H1 (cell line): ENCODE results near the gene SLC4A9. TPM values are rescaled to one million over a fixed set of nuclear protein-coding genes. Genes with fewer than 3 reads are reported as not detected.

Experiments used
- CTCF ChIA-PET: fragments of 300-600 bp; sonication (Branson Sonifier 250); formaldehyde crosslinking; loops from one replicate; lab custom pipeline; 2021; ENCODE audit not compliant: partially characterized antibody; lab: Charles Lee
- POLR2A ChIA-PET: fragments of 300-600 bp; sonication (Branson Sonifier 250); formaldehyde crosslinking; loops from one replicate; lab custom pipeline; 2021; ENCODE audit warnings: inconsistent platforms; ENCODE audit not compliant: partially characterized antibody; lab: Charles Lee
- DNase-seq, 2 experiments: peaks; one replicate each; pipeline versions ENCODE4 v3.0.0 to v3.0.0-alpha.2; 2010 to 2022; ENCODE audit warnings: low spot score in 2 of 2, low read depth in 1 of 2, mixed read lengths in 1 of 2
- FAIRE-seq: peaks from 2 replicates; lab custom pipeline; 2011; peaks lifted over from hg19 to GRCh38; lab: Jason Lieb, UNC
- H2AFZ ChIP-seq: 2 replicates; pipeline ENCODE4 v1.8.1; 2012; ENCODE audit warnings: low read length, inconsistent platforms
- H2AK5ac ChIP-seq: 2 replicates; pipeline ENCODE4 v1.6.1; 2013; ENCODE audit warnings: low read depth, low read length
- H2BK120ac ChIP-seq: replicated peaks from 2 replicates; pipeline ENCODE3; 2013; ENCODE audit warnings: low read depth, low read length, inconsistent platforms
- H2BK12ac ChIP-seq: 2 replicates; pipeline ENCODE4 v1.6.1; 2013; ENCODE audit warnings: low read depth, low read length
- H2BK15ac ChIP-seq: 2 replicates; pipeline ENCODE4 v1.6.1; 2013; ENCODE audit warnings: low read length
- H2BK20ac ChIP-seq: 2 replicates; pipeline ENCODE4 v1.6.1; 2013; ENCODE audit warnings: low read length
- H2BK5ac ChIP-seq: 2 replicates; pipeline ENCODE4 v1.6.1; 2013; ENCODE audit warnings: low read depth, low read length
- H3K14ac ChIP-seq: 2 replicates; pipeline ENCODE4 v1.6.1; 2013; ENCODE audit warnings: inconsistent platforms; ENCODE audit not compliant: insufficient read length
- H3K18ac ChIP-seq: 2 replicates; pipeline ENCODE4 v1.6.1; 2013; ENCODE audit warnings: low read length; ENCODE audit errors: extremely low read depth
- H3K23ac ChIP-seq: 2 replicates; pipeline ENCODE4 v1.6.1; 2013; ENCODE audit warnings: inconsistent platforms; ENCODE audit not compliant: insufficient read length
- H3K23me2 ChIP-seq: 2 replicates; pipeline ENCODE4 v1.6.1; 2013; ENCODE audit warnings: low read depth, low read length
- H3K27ac ChIP-seq: 2 replicates; pipeline ENCODE4 v1.6.1; 2011; ENCODE audit warnings: low read depth, low read length, inconsistent platforms
- H3K27me3 ChIP-seq, 4 experiments: replicated peaks in 1 of 4; 1 replicate in 1 of 4; 2 replicates in 3 of 4; pipeline versions ENCODE4 v1.6.1 to v1.8.1; 2011 to 2013; ENCODE audit warnings: low read length in 3 of 4, mild to moderate bottlenecking in 3 of 4, inconsistent platforms in 2 of 4, mixed read lengths in 2 of 4, moderate library complexity in 1 of 4; ENCODE audit not compliant: control insufficient read depth in 3 of 4, insufficient read depth in 3 of 4; ENCODE audit errors: extremely low read depth in 1 of 4
- H3K36me3 ChIP-seq, 4 experiments: 2 replicates each; pipeline versions ENCODE4 v1.6.1 to v1.8.1; 2011 to 2013; ENCODE audit warnings: mild to moderate bottlenecking in 4 of 4, low read length in 3 of 4, moderate library complexity in 2 of 4, control low read depth in 1 of 4, inconsistent platforms in 1 of 4; ENCODE audit not compliant: insufficient read depth in 4 of 4, control insufficient read depth in 2 of 4
- H3K4ac ChIP-seq: replicated peaks from 2 replicates; pipeline ENCODE3; 2013; ENCODE audit warnings: low read length, low read depth, mixed read lengths, inconsistent platforms; ENCODE audit not compliant: insufficient read length
- H3K4me1 ChIP-seq, 4 experiments: replicated peaks in 1 of 4; 1 replicate in 1 of 4; 2 replicates in 3 of 4; pipeline versions ENCODE4 v1.6.1 to v1.8.1; 2011 to 2013; ENCODE audit warnings: low read length in 3 of 4, inconsistent platforms in 2 of 4, mixed read lengths in 1 of 4; ENCODE audit not compliant: insufficient read depth in 4 of 4, control insufficient read depth in 3 of 4
- H3K4me2 ChIP-seq, 2 experiments: 2 replicates each; pipeline versions ENCODE4 v1.6.1 to v1.8.1; 2011 to 2013; ENCODE audit warnings: low read depth in 2 of 2, low read length in 2 of 2, control low read depth in 1 of 2, inconsistent platforms in 1 of 2, mild to moderate bottlenecking in 1 of 2; ENCODE audit not compliant: insufficient read depth in 1 of 2
- H3K4me3 ChIP-seq, 4 experiments: fragments of 200-600, 300-600 bp in 1 of 4; sonication (generic), shearing (Covaris generic), sonication (Bioruptor Twin) in 1 of 4; 2 replicates each; pipeline versions ENCODE4 v1.5.1 to v1.8.1; 2011 to 2016; ENCODE audit warnings: low read length in 4 of 4, low read depth in 3 of 4, control low read depth in 2 of 4, inconsistent platforms in 2 of 4, mild to moderate bottlenecking in 2 of 4, mixed read lengths in 1 of 4, moderate library complexity in 1 of 4; ENCODE audit not compliant: insufficient read depth in 2 of 4; ENCODE audit errors: extremely low read depth in 1 of 4
- H3K56ac ChIP-seq: replicated peaks from 2 replicates; pipeline ENCODE3; 2013; ENCODE audit warnings: low read depth, mild to moderate bottlenecking, mixed read lengths, low read length, inconsistent platforms; ENCODE audit not compliant: insufficient read length
- H3K79me1 ChIP-seq: 2 replicates; pipeline ENCODE4 v1.6.1; 2013; ENCODE audit warnings: low read depth, low read length, control low read depth
- H3K79me2 ChIP-seq, 2 experiments: 2 replicates each; pipeline versions ENCODE4 v1.6.1 to v1.8.1; 2012 to 2013; ENCODE audit warnings: low read length in 2 of 2, mild to moderate bottlenecking in 2 of 2, inconsistent platforms in 1 of 2; ENCODE audit not compliant: insufficient read depth in 2 of 2, control insufficient read depth in 1 of 2
- H3K9ac ChIP-seq, 4 experiments: replicated peaks in 1 of 4; 1 replicate in 1 of 4; 2 replicates in 3 of 4; pipeline versions ENCODE4 v1.6.1 to v1.8.1; 2011 to 2013; ENCODE audit warnings: low read depth in 3 of 4, low read length in 3 of 4, control low read depth in 2 of 4, mild to moderate bottlenecking in 2 of 4, moderate library complexity in 2 of 4, inconsistent platforms in 1 of 4; ENCODE audit errors: extremely low read depth in 1 of 4
- H3K9me3 ChIP-seq, 2 experiments: 2 replicates each; pipeline versions ENCODE4 v1.6.1 to v1.8.1; 2012 to 2013; ENCODE audit warnings: mild to moderate bottlenecking in 2 of 2, moderate library complexity in 2 of 2, control low read depth in 1 of 2, inconsistent platforms in 1 of 2, low read depth in 1 of 2, low read length in 1 of 2, mixed read lengths in 1 of 2; ENCODE audit not compliant: insufficient read depth in 2 of 2
- H4K20me1 ChIP-seq, 2 experiments: replicated peaks in 1 of 2; 2 replicates each; pipeline versions ENCODE3 to v1.8.1; 2011 to 2013; ENCODE audit warnings: inconsistent platforms in 2 of 2, low read length in 2 of 2, mild to moderate bottlenecking in 1 of 2; ENCODE audit not compliant: insufficient read depth in 2 of 2, control insufficient read depth in 1 of 2
- H4K5ac ChIP-seq: 2 replicates; pipeline ENCODE4 v1.6.1; 2013; ENCODE audit warnings: low read length, low read depth, mixed read lengths, inconsistent platforms; ENCODE audit not compliant: insufficient read length
- H4K8ac ChIP-seq: 2 replicates; pipeline ENCODE4 v1.8.0; 2013; ENCODE audit warnings: mild to moderate bottlenecking, moderate library complexity, low read length, inconsistent platforms; ENCODE audit not compliant: insufficient read depth; ENCODE audit errors: extremely low read depth
- H4K91ac ChIP-seq: replicated peaks from 2 replicates; pipeline ENCODE3; 2013; ENCODE audit warnings: low read length, mixed read lengths, inconsistent platforms; ENCODE audit not compliant: insufficient read length
- ATF3 ChIP-seq: IDR thresholded peaks from 2 replicates; pipeline ENCODE4 v1.6.1; 2011; ENCODE audit warnings: low read depth, mild to moderate bottlenecking, low read length; ENCODE audit not compliant: insufficient read depth
- BCL11A ChIP-seq, 2 experiments: IDR thresholded peaks; one replicate each; pipeline ENCODE4 v1.6.1; 2011; ENCODE audit warnings: low read depth in 2 of 2, low read length in 2 of 2, mild to moderate bottlenecking in 2 of 2
- BRCA1 ChIP-seq: IDR thresholded peaks from 2 replicates; pipeline ENCODE4 v1.6.1; 2012; ENCODE audit warnings: low read depth, low read length, improper control_type of control experiment
- CHD2 ChIP-seq: IDR thresholded peaks from 2 replicates; pipeline ENCODE4 v1.6.1; 2012; ENCODE audit warnings: low read length, improper control_type of control experiment
- CTCF ChIP-seq, 3 experiments: IDR thresholded peaks; 1 replicate in 2 of 3; 2 replicates in 1 of 3; pipeline versions ENCODE4 v1.5.1 to v1.6.1; 2011; ENCODE audit warnings: low read length in 3 of 3, mild to moderate bottlenecking in 3 of 3, inconsistent platforms in 2 of 3, low read depth in 1 of 3, moderate library complexity in 1 of 3; ENCODE audit not compliant: insufficient read depth in 1 of 3; ENCODE audit errors: control extremely low read depth in 1 of 3
- HDAC6 ChIP-seq: IDR thresholded peaks from one replicate; pipeline ENCODE4 v1.7.1; 2012; ENCODE audit warnings: low read depth, mild to moderate bottlenecking, inconsistent platforms, low read length, moderate library complexity
- JUND ChIP-seq: IDR thresholded peaks from 2 replicates; pipeline ENCODE4 v1.6.1; 2011; ENCODE audit warnings: mild to moderate bottlenecking, improper control_type of control experiment, low read length
- PHF8 ChIP-seq: fragments of 200-600 bp; sonication (generic); conservative IDR thresholded peaks from 2 replicates; pipeline ENCODE4 v1.7.1; 2012; ENCODE audit warnings: low read depth, mild to moderate bottlenecking, inconsistent platforms, low read length, moderate library complexity
- POLR2A ChIP-seq, 2 experiments: IDR thresholded peaks; 1 replicate in 1 of 2; 2 replicates in 1 of 2; pipeline ENCODE4 v1.6.1; 2011; ENCODE audit warnings: low read depth in 2 of 2, low read length in 2 of 2, mild to moderate bottlenecking in 2 of 2; ENCODE audit errors: control extremely low read depth in 1 of 2
- POU5F1 ChIP-seq: IDR thresholded peaks from 2 replicates; pipeline ENCODE4 v1.6.1; 2011; ENCODE audit warnings: low read depth, mild to moderate bottlenecking, low read length, moderate library complexity
- TAF1 ChIP-seq: IDR thresholded peaks from 2 replicates; pipeline ENCODE4 v1.6.1; 2011; ENCODE audit warnings: mild to moderate bottlenecking, low read depth, low read length
- WGBS, 2 experiments: shearing (Covaris generic) in 1 of 2; methylation state at CpG; one replicate each; pipeline versions ENCODE4 v1.1.6 to v1.1.7; 2013 to 2015; ENCODE audit warnings: low lambda C conversion rate in 2 of 2, mixed read lengths in 2 of 2, inconsistent platforms in 1 of 2, low coverage in 1 of 2, missing lambda C conversion rate in 1 of 2; ENCODE audit not compliant: insufficient replicate concordance in 2 of 2, insufficient coverage in 1 of 2, insufficient read length in 1 of 2; ENCODE audit errors: extremely low coverage in 1 of 2, missing lambda C conversion rate in 1 of 2; 5-methylcytosine and 5-hydroxymethylcytosine counted together
- polyA plus RNA-seq, 7 experiments: library from polyadenylated mRNA; depleted of rRNA in 3 of 7; stranded (reverse) in 5 of 7; unstranded in 2 of 7; fragments of >200 nt in 5 of 7; fragments of 200-250 nt in 2 of 7; gene quantifications; 1 replicate in 5 of 7; 2 replicates in 1 of 7; 4 replicates in 1 of 7; pipeline versions ENCODE4 v1.2.1 to v1.2.3, GENCODE V29; 2011 to 2013; ENCODE audit warnings: missing spikeins in 2 of 7, mixed read lengths in 2 of 7
- total RNA-seq: library from RNA; stranded (reverse); fragmentation: NEBNext Ultra II Directional; extraction: Animal tissue kit (Norgen Biotek cat#: 25700); gene quantifications from 2 replicates; pipeline ENCODE4 v1.2.1, GENCODE V29; 2021

SLC4A9 gene
- total and polyA plus RNA-seq, 2 of the 8 experiments (the other 6 are each of a cell fraction or from before 2014, with no cell fraction given) = 0.15 to 0.28 TPM

GRCh38 chr5:140381972-140382371 is 22.0 kb downstream of the SLC4A9 start:
- DNase-seq = no peak
- Histone ChIP-seq H3K36me3 (no peaks in the 10 kb centered on the region), H2AFZ (no peak overlapping the region), H3K9me3 (no peaks in the 10 kb centered on the region), H3K56ac (no peak overlapping the region), H2BK120ac (no peak overlapping the region), H3K4me1 (no peaks in the 10 kb centered on the region), H3K4ac (no peak overlapping the region), H4K8ac (no peak overlapping the region), H2BK15ac (no peak overlapping the region), H3K27me3 (no peaks in the 10 kb centered on the region), H4K91ac (no peak overlapping the region), H3K27ac (no peak overlapping the region), H3K9ac (no peak overlapping the region), H3K79me2 (no peaks in the 10 kb centered on the region), H2BK12ac (no peak overlapping the region), H2BK5ac (no peak overlapping the region), H3K18ac (no peak overlapping the region), H4K5ac (no peak overlapping the region), H2BK20ac (no peak overlapping the region), H3K14ac (no peak overlapping the region), H3K4me3 (no peak overlapping the region), H2AK5ac (no peak overlapping the region), H3K23me2 (no peaks in the 10 kb centered on the region), H4K20me1 (no peaks in the 10 kb centered on the region), H3K4me2 (no peak overlapping the region), H3K79me1 (no peaks in the 10 kb centered on the region), H3K23ac (no peak overlapping the region)
- POLR2A ChIA-PET = no interaction called here
- FAIRE-seq = no peak
- CTCF ChIA-PET = interaction anchor here (0.7 to 1.9 kb wide), 4 partner anchors 9 to 59 kb away, joined by 3 to 12 read pairs (median 4); no protein-coding TSS in a partner anchor
- WGBS, 2 experiments = 94% methylated on average over 1 of the region's 1 CpG; no CpG with 5 or more reads in 1 of the 2 experiments
- TF ChIP-seq POLR2A (IDR thresholded peaks at IDR 0.05; ENCODE audit: control extremely low read depth in 1 of 2, low read depth in 2 of 2, low read length in 2 of 2) = no peak
- TF ChIP-seq CTCF (IDR thresholded peaks at IDR 0.05; ENCODE audit: control extremely low read depth in 1 of 3, insufficient read depth in 1 of 3, low read depth in 1 of 3, low read length in 3 of 3) = no peak
- no peak for TF ChIP-seq PHF8
- TF ChIP-seq POU5F1 = no peak
- no peak for TF ChIP-seq ATF3
- no peak for TF ChIP-seq BCL11A (IDR thresholded peaks at IDR 0.05; ENCODE audit: low read depth in 2 of 2, low read length in 2 of 2)
- TF ChIP-seq BRCA1 = no peak
- no peak for TF ChIP-seq TAF1
- no peak for TF ChIP-seq JUND
- no peak for TF ChIP-seq CHD2
- no peak for TF ChIP-seq HDAC6
